SU-DHL-6 (cell line): ENCODE measurements around the gene ADGRG4.

Experiments used
- H2AFZ ChIP-seq: fragments of 200-600 bp; sonication (generic); 2 replicates; pipeline ENCODE4 v1.6.1; 2014; ENCODE audit warnings: low read depth, mild to moderate bottlenecking, moderate library complexity, mixed read lengths, antibody characterized with exemption, low read length; ENCODE audit not compliant: severe bottlenecking
- H3F3A ChIP-seq: fragments of 200-600 bp; shearing (Covaris generic); 2 replicates; pipeline ENCODE4 v1.6.0; 2016; ENCODE audit warnings: antibody characterized with exemption, mild to moderate bottlenecking; ENCODE audit not compliant: insufficient read depth
- H3K27ac ChIP-seq: fragments of 200-600 bp; sonication (generic); 2 replicates; pipeline ENCODE4 v1.5.1; 2016; ENCODE audit warnings: low read depth, mild to moderate bottlenecking, low read length, moderate library complexity, mixed read lengths
- H3K27me3 ChIP-seq: fragments of 200-600 bp; sonication (generic), shearing (Covaris generic); 2 replicates; pipeline ENCODE4 v1.6.0; 2014; ENCODE audit warnings: mild to moderate bottlenecking, low read length
- H3K36me3 ChIP-seq: fragments of 200-600 bp; sonication (generic); 2 replicates; pipeline ENCODE4 v1.6.1; 2014; ENCODE audit warnings: mild to moderate bottlenecking, low read length, mixed read lengths
- H3K4me2 ChIP-seq: fragments of 300-600, 200-600 bp; shearing (Covaris generic), sonication (generic); 2 replicates; pipeline ENCODE4 v1.6.0; 2014; ENCODE audit warnings: low read length, low read depth, mild to moderate bottlenecking; ENCODE audit not compliant: poor library complexity, severe bottlenecking
- H3K4me3 ChIP-seq: fragments of 200-600 bp; sonication (generic); 2 replicates; pipeline ENCODE4 v1.5.1; 2014; ENCODE audit warnings: antibody characterized with exemption, low read length, mild to moderate bottlenecking, mixed read lengths; ENCODE audit not compliant: insufficient read depth, poor library complexity, severe bottlenecking
- H3K79me2 ChIP-seq: fragments of 200-600 bp; sonication (generic); 2 replicates; pipeline ENCODE4 v1.6.1; 2014; ENCODE audit warnings: mild to moderate bottlenecking, low read length, moderate library complexity; ENCODE audit not compliant: insufficient read depth
- H3K9ac ChIP-seq: fragments of 200-600 bp; sonication (generic); 2 replicates; pipeline ENCODE4 v1.7.0; 2014; ENCODE audit warnings: mild to moderate bottlenecking, low read length
- H3K9me2 ChIP-seq: fragments of 200-600 bp; sonication (generic); replicated peaks from 2 replicates; pipeline ENCODE4 v1.6.1; 2014; ENCODE audit warnings: low read length; ENCODE audit not compliant: insufficient read depth
- H3K9me3 ChIP-seq: fragments of 200-600 bp; sonication (generic); 2 replicates; pipeline ENCODE4 v1.6.1; 2014; ENCODE audit warnings: low read length, mixed read lengths; ENCODE audit not compliant: insufficient read depth
- H4K20me1 ChIP-seq: fragments of 200-600 bp; sonication (generic); 2 replicates; pipeline ENCODE4 v1.6.1; 2014; ENCODE audit warnings: low read depth, mild to moderate bottlenecking, antibody characterized with exemption, low read length, moderate library complexity, mixed read lengths
- CTCF ChIP-seq: fragments of 200-600 bp; sonication (generic); IDR thresholded peaks from one replicate; pipeline ENCODE4 v1.5.1; 2017; ENCODE audit warnings: antibody characterized with exemption, mild to moderate bottlenecking, low read length, moderate library complexity; ENCODE audit not compliant: insufficient read depth, poor library complexity, severe bottlenecking
- EZH2phosphoT487 ChIP-seq: fragments of 200-600 bp; sonication (generic), shearing (Covaris generic); conservative IDR thresholded peaks from 2 replicates; pipeline ENCODE4 v1.6.1; 2018; ENCODE audit warnings: mild to moderate bottlenecking, antibody characterized with exemption, low read length, moderate library complexity, mixed read lengths

Gene ADGRG4

GRCh38 chrX:136450050-136450830 lies 149.5 kb downstream of the ADGRG4 start:
- TF ChIP-seq EZH2phosphoT487: no peak
- no peak for TF ChIP-seq CTCF
- Histone ChIP-seq H3F3A (no peaks in the 10 kb centered on the region), H3K9me2 (no peaks in the 10 kb centered on the region), H3K9ac (no peak overlapping the region), H3K27ac (no peak overlapping the region), H3K4me3 (no peak overlapping the region), H3K36me3 (no peaks in the 10 kb centered on the region), H2AFZ (no peak overlapping the region), H4K20me1 (no peaks in the 10 kb centered on the region), H3K9me3 (no peaks in the 10 kb centered on the region), H3K4me2 (no peak overlapping the region), H3K27me3 (no peaks in the 10 kb centered on the region), H3K79me2 (no peaks in the 10 kb centered on the region)

DNA sequence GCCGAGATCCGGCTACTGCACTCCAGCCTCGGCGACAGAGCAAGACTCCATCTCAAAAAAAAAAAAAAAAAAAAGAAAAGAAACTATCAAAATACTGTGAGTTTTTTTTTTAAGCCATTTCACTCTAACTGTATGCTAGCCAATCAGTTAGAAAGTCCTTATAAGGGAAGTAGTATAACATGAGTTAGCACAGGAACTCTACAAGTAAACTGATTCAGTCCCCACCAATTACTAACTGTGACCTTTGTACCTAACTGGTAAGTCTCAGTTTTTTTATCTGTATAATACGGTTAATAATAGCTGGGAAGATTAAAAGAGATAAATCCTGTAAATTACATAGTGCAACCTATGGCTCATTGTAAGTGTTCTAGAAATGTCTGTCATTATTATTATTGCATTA lies 151.9 kb downstream of the ADGRG4 start:
- no peaks in the 10 kb centered on the region for H3K27me3 ChIP-seq
- H4K20me1 ChIP-seq: no peaks in the 10 kb centered on the region
- no peak overlapping the region for H3K4me3 ChIP-seq
- H3K79me2 ChIP-seq: no peaks in the 10 kb centered on the region
- no peak overlapping the region for H3K4me2 ChIP-seq
- H3K9me3 ChIP-seq: no peaks in the 10 kb centered on the region
- no peak overlapping the region for H2AFZ ChIP-seq
- no peaks in the 10 kb centered on the region for H3K36me3 ChIP-seq
- H3K27ac ChIP-seq: no peak overlapping the region
- H3K9ac ChIP-seq: no peak overlapping the region
- TF ChIP-seq CTCF: no peak
- TF ChIP-seq EZH2phosphoT487: no peak
- H3K9me2 ChIP-seq: no peaks in the 10 kb centered on the region
- no peaks in the 10 kb centered on the region for H3F3A ChIP-seq

DNA sequence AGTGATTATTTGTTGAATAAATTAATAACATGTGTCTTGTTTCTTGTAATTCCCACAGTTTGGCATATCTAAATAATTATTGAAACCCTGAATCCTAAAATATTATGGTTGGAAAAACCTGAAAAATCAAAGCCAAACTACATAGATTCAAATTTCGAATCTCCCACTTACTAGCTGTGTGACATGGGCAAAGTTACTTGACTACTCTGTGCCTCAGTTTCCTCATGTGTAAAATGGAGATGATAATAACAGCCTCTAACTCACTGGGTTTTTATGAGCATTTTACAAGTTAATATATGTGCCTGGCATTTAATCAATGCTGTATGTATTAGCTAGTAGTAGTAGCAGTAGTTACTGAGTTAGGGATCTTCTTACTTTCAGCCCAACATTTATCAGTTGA lies 152.4 kb downstream of the ADGRG4 start:
- H3F3A ChIP-seq: no peaks in the 10 kb centered on the region
- no peak overlapping the region for H2AFZ ChIP-seq
- no peak overlapping the region for H3K27ac ChIP-seq
- TF ChIP-seq CTCF: no peak
- no peak for TF ChIP-seq EZH2phosphoT487
- H3K9ac ChIP-seq: no peak overlapping the region
- no peaks in the 10 kb centered on the region for H3K79me2 ChIP-seq
- H4K20me1 ChIP-seq: no peaks in the 10 kb centered on the region
- H3K27me3 ChIP-seq: no peaks in the 10 kb centered on the region
- H3K4me2 ChIP-seq: no peak overlapping the region
- no peaks in the 10 kb centered on the region for H3K9me3 ChIP-seq
- H3K4me3 ChIP-seq: no peak overlapping the region
- no peaks in the 10 kb centered on the region for H3K9me2 ChIP-seq
- H3K36me3 ChIP-seq: no peaks in the 10 kb centered on the region
